ENCODE measurements around the gene CNTNAP2. TPM values are rescaled to one million over a fixed set of nuclear protein-coding genes. Genes with fewer than 3 reads are reported as not detected.

CNTNAP2 gene
- total and polyA plus RNA-seq, 4 donors = 0.14 to 2.3 (median 1.1) TPM

DNA sequence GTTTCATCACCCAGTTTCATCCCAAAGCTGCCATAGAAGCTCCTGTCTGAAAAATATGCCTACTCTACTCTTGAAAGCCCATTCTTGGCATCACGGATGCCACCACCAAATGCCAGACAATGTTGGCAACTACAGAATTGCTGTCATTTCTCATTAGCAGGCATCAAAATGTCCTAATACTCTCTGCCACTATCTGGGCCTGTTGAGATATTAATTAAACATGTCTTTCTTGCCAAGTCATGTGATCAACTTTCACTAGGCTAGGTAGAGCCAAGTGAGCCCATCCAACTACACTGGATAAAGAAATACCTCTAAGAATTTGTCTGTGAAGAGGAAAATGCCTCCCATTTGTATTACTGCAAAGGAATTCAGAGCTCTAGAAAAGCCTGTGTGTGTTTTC, 1380.6 kb downstream of the CNTNAP2 start:
- Histone ChIP-seq H3K27ac (ENCODE audit: low read depth in 1 of 2, low read length in 2 of 2) (no peak overlapping the region), H3K9me3 (ENCODE audit: control insufficient read depth in 4 of 4, low read length in 3 of 4) (no peaks in the 10 kb centered on the region), H3K4me3 (ENCODE audit: low read depth in 1 of 3, low read length in 3 of 3) (no peak overlapping the region), H3K36me3 (ENCODE audit: control insufficient read depth in 4 of 4, insufficient read depth in 3 of 4, low read depth in 1 of 4, low read length in 3 of 4) (no peaks in the 10 kb centered on the region), H3K27me3 (ENCODE audit: control insufficient read depth in 4 of 4, insufficient read depth in 4 of 4, low read length in 3 of 4) (peaks cover 0 to 2% (median 0%) of the 10 kb centered on the region in 4 donors), H3K9ac (ENCODE audit: low read depth in 1 of 2, low read length in 2 of 2) (no peak overlapping the region), H3K4me1 (ENCODE audit: control insufficient read depth in 4 of 4, insufficient read depth in 4 of 4, low read length in 3 of 4) (no peaks in the 10 kb centered on the region)
- TF ChIP-seq RXRA (IDR thresholded peaks at IDR 0.05) (no peak), TAF1 (conservative IDR thresholded peaks at IDR 0.05) (no peak), FOXA2 (IDR thresholded peaks at IDR 0.05) (no peak), FOXA1 (IDR thresholded peaks at IDR 0.05) (no peak), EGR1 (IDR thresholded peaks at IDR 0.05; ENCODE audit: low read depth in 2 of 2) (no peak), JUND (IDR thresholded peaks at IDR 0.05) (no peak), YY1 (IDR thresholded peaks at IDR 0.05) (no peak), HNF4A (conservative IDR thresholded peaks at IDR 0.05) (no peak), NR2F2 (IDR thresholded peaks at IDR 0.05) (no peak), HNF4G (IDR thresholded peaks at IDR 0.05) (no peak), GABPA (IDR thresholded peaks at IDR 0.05 in 1 of 2, conservative IDR thresholded peaks at IDR 0.05 in 1 of 2) (no peak), SP1 (IDR thresholded peaks at IDR 0.05) (no peak), RAD21 (IDR thresholded peaks at IDR 0.05) (no peak)
- TF ChIP-seq, protein P1, sequence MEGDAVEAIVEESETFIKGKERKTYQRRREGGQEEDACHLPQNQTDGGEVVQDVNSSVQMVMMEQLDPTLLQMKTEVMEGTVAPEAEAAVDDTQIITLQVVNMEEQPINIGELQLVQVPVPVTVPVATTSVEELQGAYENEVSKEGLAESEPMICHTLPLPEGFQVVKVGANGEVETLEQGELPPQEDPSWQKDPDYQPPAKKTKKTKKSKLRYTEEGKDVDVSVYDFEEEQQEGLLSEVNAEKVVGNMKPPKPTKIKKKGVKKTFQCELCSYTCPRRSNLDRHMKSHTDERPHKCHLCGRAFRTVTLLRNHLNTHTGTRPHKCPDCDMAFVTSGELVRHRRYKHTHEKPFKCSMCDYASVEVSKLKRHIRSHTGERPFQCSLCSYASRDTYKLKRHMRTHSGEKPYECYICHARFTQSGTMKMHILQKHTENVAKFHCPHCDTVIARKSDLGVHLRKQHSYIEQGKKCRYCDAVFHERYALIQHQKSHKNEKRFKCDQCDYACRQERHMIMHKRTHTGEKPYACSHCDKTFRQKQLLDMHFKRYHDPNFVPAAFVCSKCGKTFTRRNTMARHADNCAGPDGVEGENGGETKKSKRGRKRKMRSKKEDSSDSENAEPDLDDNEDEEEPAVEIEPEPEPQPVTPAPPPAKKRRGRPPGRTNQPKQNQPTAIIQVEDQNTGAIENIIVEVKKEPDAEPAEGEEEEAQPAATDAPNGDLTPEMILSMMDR (IDR thresholded peaks at IDR 0.05; ENCODE audit: low read depth, low read length, missing input control) = no peak
- TF ChIP-seq, protein P2, sequence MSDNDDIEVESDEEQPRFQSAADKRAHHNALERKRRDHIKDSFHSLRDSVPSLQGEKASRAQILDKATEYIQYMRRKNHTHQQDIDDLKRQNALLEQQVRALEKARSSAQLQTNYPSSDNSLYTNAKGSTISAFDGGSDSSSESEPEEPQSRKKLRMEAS (IDR thresholded peaks at IDR 0.05) = no peak
- TF ChIP-seq, protein P3, sequence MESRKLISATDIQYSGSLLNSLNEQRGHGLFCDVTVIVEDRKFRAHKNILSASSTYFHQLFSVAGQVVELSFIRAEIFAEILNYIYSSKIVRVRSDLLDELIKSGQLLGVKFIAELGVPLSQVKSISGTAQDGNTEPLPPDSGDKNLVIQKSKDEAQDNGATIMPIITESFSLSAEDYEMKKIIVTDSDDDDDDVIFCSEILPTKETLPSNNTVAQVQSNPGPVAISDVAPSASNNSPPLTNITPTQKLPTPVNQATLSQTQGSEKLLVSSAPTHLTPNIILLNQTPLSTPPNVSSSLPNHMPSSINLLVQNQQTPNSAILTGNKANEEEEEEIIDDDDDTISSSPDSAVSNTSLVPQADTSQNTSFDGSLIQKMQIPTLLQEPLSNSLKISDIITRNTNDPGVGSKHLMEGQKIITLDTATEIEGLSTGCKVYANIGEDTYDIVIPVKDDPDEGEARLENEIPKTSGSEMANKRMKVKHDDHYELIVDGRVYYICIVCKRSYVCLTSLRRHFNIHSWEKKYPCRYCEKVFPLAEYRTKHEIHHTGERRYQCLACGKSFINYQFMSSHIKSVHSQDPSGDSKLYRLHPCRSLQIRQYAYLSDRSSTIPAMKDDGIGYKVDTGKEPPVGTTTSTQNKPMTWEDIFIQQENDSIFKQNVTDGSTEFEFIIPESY (IDR thresholded peaks at IDR 0.05) = no peak
- TF ChIP-seq, protein P4, sequence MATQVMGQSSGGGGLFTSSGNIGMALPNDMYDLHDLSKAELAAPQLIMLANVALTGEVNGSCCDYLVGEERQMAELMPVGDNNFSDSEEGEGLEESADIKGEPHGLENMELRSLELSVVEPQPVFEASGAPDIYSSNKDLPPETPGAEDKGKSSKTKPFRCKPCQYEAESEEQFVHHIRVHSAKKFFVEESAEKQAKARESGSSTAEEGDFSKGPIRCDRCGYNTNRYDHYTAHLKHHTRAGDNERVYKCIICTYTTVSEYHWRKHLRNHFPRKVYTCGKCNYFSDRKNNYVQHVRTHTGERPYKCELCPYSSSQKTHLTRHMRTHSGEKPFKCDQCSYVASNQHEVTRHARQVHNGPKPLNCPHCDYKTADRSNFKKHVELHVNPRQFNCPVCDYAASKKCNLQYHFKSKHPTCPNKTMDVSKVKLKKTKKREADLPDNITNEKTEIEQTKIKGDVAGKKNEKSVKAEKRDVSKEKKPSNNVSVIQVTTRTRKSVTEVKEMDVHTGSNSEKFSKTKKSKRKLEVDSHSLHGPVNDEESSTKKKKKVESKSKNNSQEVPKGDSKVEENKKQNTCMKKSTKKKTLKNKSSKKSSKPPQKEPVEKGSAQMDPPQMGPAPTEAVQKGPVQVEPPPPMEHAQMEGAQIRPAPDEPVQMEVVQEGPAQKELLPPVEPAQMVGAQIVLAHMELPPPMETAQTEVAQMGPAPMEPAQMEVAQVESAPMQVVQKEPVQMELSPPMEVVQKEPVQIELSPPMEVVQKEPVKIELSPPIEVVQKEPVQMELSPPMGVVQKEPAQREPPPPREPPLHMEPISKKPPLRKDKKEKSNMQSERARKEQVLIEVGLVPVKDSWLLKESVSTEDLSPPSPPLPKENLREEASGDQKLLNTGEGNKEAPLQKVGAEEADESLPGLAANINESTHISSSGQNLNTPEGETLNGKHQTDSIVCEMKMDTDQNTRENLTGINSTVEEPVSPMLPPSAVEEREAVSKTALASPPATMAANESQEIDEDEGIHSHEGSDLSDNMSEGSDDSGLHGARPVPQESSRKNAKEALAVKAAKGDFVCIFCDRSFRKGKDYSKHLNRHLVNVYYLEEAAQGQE (IDR thresholded peaks at IDR 0.05) = no peak
- TF ChIP-seq, protein P5, sequence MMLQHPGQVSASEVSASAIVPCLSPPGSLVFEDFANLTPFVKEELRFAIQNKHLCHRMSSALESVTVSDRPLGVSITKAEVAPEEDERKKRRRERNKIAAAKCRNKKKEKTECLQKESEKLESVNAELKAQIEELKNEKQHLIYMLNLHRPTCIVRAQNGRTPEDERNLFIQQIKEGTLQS (IDR thresholded peaks at IDR 0.05) = no peak
- WGBS = 27% methylated on average over 1 of the region's 1 CpG
- no peak for DNase-seq (ENCODE audit: low spot score)
